ENCODE data around the gene PTPRN2. TPM values are rescaled to one million over a fixed set of nuclear protein-coding genes. Genes with fewer than 3 reads are reported as not detected.

Gene PTPRN2
- total RNA-seq, 1 experiment from 2014 or later: 1.1 TPM

GRCh38 chr7:158108646-158109293 lies 478.9 kb downstream of the PTPRN2 start:
- H3K4me1 ChIP-seq (ENCODE audit: control insufficient read depth, insufficient read depth, low read length): no peaks in the 10 kb centered on the region
- ChIA-PET CTCF (no interaction called here), POLR2A (no interaction called here)
- no TSS peak for BruUV-seq (replicated peaks)
- DNase-seq (ENCODE audit: low read depth, low spot score) (no peak), ATAC-seq (no peak)
- H3K27me3 ChIP-seq (ENCODE audit: control insufficient read depth, insufficient read depth, low read length): no peaks in the 10 kb centered on the region
- no peaks in the 10 kb centered on the region for H3K9me3 ChIP-seq (ENCODE audit: control insufficient read depth, insufficient read depth, low read depth, low read length)
- in situ Hi-C loops (cut with HindIII; ENCODE audit: low pct_unique_long_range_greater_than_20kb, low sequenced_read_pairs) (no loop called here), intact Hi-C loops (cut with micrococcal nuclease; ENCODE audit: unreplicated experiment) (no loop called here)
- TF ChIP-seq POLR2AphosphoS5 (IDR thresholded peaks at IDR 0.05; ENCODE audit: low read depth, low read length) (no peak), CTCF (IDR thresholded peaks at IDR 0.05) (no peak), SIN3A (IDR thresholded peaks at IDR 0.05; ENCODE audit: borderline replicate concordance, insufficient read depth, low read depth, low read length) (no peak), TCF7L2 (IDR thresholded peaks at IDR 0.05; ENCODE audit: low read depth, low read length) (no peak), REST (IDR thresholded peaks at IDR 0.05; ENCODE audit: insufficient read depth in 1 of 2, low read depth in 2 of 2, low read length in 1 of 2) (no peak)
- H3K36me3 ChIP-seq (ENCODE audit: control insufficient read depth, insufficient read depth, low read length): no peaks in the 10 kb centered on the region
- H3K27ac ChIP-seq (ENCODE audit: low read length): no peak overlapping the region
- no peak overlapping the region for H3K4me3 ChIP-seq (ENCODE audit: low read depth in 2 of 2, low read length in 2 of 2)

- Histone ChIP-seq H3K4me3 (ENCODE audit: low read depth in 2 of 2, low read length in 2 of 2) (no peak overlapping the region), H3K4me1 (ENCODE audit: control insufficient read depth, insufficient read depth, low read length) (no peaks in the 10 kb centered on the region), H3K27ac (ENCODE audit: low read length) (no peak overlapping the region), H3K27me3 (ENCODE audit: control insufficient read depth, insufficient read depth, low read length) (no peaks in the 10 kb centered on the region), H3K9me3 (ENCODE audit: control insufficient read depth, insufficient read depth, low read depth, low read length) (no peaks in the 10 kb centered on the region), H3K36me3 (ENCODE audit: control insufficient read depth, insufficient read depth, low read length) (no peaks in the 10 kb centered on the region)
- TF ChIP-seq TCF7L2 (IDR thresholded peaks at IDR 0.05; ENCODE audit: low read depth, low read length) (no peak), POLR2AphosphoS5 (IDR thresholded peaks at IDR 0.05; ENCODE audit: low read depth, low read length) (no peak), SIN3A (IDR thresholded peaks at IDR 0.05; ENCODE audit: borderline replicate concordance, insufficient read depth, low read depth, low read length) (no peak), CTCF (IDR thresholded peaks at IDR 0.05) (no peak), REST (IDR thresholded peaks at IDR 0.05; ENCODE audit: insufficient read depth in 1 of 2, low read depth in 2 of 2, low read length in 1 of 2) (no peak)
- POLR2A ChIA-PET: no interaction called here
- DNase-seq (ENCODE audit: low read depth, low spot score) (no peak), ATAC-seq (no peak)
- CTCF ChIA-PET: no interaction called here
- BruUV-seq (replicated peaks): no TSS peak
- intact Hi-C loops (cut with micrococcal nuclease; ENCODE audit: unreplicated experiment): no loop called here
- in situ Hi-C loops (cut with HindIII; ENCODE audit: low pct_unique_long_range_greater_than_20kb, low sequenced_read_pairs): no loop called here
Observed at GRCh38 chr7:158107806-158108205, 479.8 kb downstream of the PTPRN2 start.
